ENCODE data around the gene USP11.

GRCh38 chrX:47202316-47202715, 30.5 kb upstream of the USP11 start:
- no peak for TF ChIP-seq POLR2AphosphoS5 (IDR thresholded peaks at IDR 0.05; ENCODE audit: borderline replicate concordance, low read depth, low read length)
- TF ChIP-seq FOXP2 (optimal IDR thresholded peaks at IDR 0.05; ENCODE audit: control extremely low read depth, extremely low read length, insufficient read depth): no peak
- no peak for TF ChIP-seq EZH2 (IDR thresholded peaks at IDR 0.05)

Measured in SK-N-MC (cell line).